Inferior parietal cortex (tissue), 1 donor: Measurements from ENCODE around the gene PPP2R2B.

Source experiments
- DNase-seq: peaks from one replicate; pipeline ENCODE4 v3.0.0-alpha.2; 2016; ENCODE audit errors: extremely low spot score

Gene PPP2R2B

GRCh38 chr5:146827901-146828300 lies 50.7 kb downstream of the PPP2R2B start:
- DNase-seq, result no peak

- DNase-seq, result no peak
Observed at GRCh38 chr5:146825033-146825432, 53.5 kb downstream of the PPP2R2B start.

- DNase-seq, result no peak
Observed at GRCh38 chr5:146821732-146822131, 56.8 kb downstream of the PPP2R2B start.

GRCh38 chr5:146820987-146821386 lies 57.6 kb downstream of the PPP2R2B start:
- no peak for DNase-seq

- DNase-seq, result no peak
Observed at GRCh38 chr5:146818822-146819221, 59.7 kb downstream of the PPP2R2B start.

- DNase-seq, result no peak
Observed at GRCh38 chr5:146817973-146818372, 60.6 kb downstream of the PPP2R2B start.

- DNase-seq, result no peak
Observed at GRCh38 chr5:146816775-146817387, 61.7 kb downstream of the PPP2R2B start.

- no peak for DNase-seq
Observed at GRCh38 chr5:146815411-146815810, 63.1 kb downstream of the PPP2R2B start.

GRCh38 chr5:146813346-146814157 lies 65.0 kb downstream of the PPP2R2B start:
- no peak for DNase-seq

- no peak for DNase-seq
Observed at GRCh38 chr5:146805081-146805480, 73.5 kb downstream of the PPP2R2B start.

GRCh38 chr5:146802945-146803522 lies 75.5 kb downstream of the PPP2R2B start:
- no peak for DNase-seq

GRCh38 chr5:146799671-146800070 lies 78.9 kb downstream of the PPP2R2B start:
- no peak for DNase-seq

GRCh38 chr5:146799231-146799630 lies 79.3 kb downstream of the PPP2R2B start:
- no peak for DNase-seq

- no peak for DNase-seq
Observed at GRCh38 chr5:146797658-146798057, 80.9 kb downstream of the PPP2R2B start.

- no peak for DNase-seq
Observed at GRCh38 chr5:146796911-146797310, 81.6 kb downstream of the PPP2R2B start.

- DNase-seq, result no peak
Observed at GRCh38 chr5:146796144-146796543, 82.4 kb downstream of the PPP2R2B start.

- no peak for DNase-seq
Observed at GRCh38 chr5:146794326-146795029, 84.1 kb downstream of the PPP2R2B start.

- no peak for DNase-seq
Observed at GRCh38 chr5:146793709-146794108, 84.8 kb downstream of the PPP2R2B start.

GRCh38 chr5:146791471-146791870 lies 87.1 kb downstream of the PPP2R2B start:
- no peak for DNase-seq

- DNase-seq, result no peak
Observed at GRCh38 chr5:146789712-146790653, 88.6 kb downstream of the PPP2R2B start.

GRCh38 chr5:146788898-146789297 lies 89.7 kb downstream of the PPP2R2B start:
- no peak for DNase-seq
